GM13976 (cell line): ENCODE results near the gene STAT5B.
A peak's percentile ranks its signal among the peaks of the same experiment; 100 is the strongest.

Experiments used
- DNase-seq: peaks from one replicate; pipeline ENCODE4 v3.0.0; 2012; ENCODE audit warnings: low spot score
- in situ Hi-C: fragments of 300-500 bp; cut with MboI; formaldehyde crosslinking; loops from one replicate; pipeline ENCODE4 v1.12.0; 2022; ENCODE audit warnings: low sequenced_read_pairs, mixed read lengths, inconsistent platforms; ENCODE audit not compliant: unreplicated experiment
- TF ChIP-seq, protein P1 (sequence below): IDR thresholded peaks from 2 replicates; pipeline ENCODE4 v1.5.1; 2012; ENCODE audit warnings: borderline replicate concordance, mild to moderate bottlenecking; ENCODE audit not compliant: insufficient read depth; ENCODE audit errors: extremely low read depth, missing control alignments, control extremely low read depth

Gene STAT5B

DNA sequence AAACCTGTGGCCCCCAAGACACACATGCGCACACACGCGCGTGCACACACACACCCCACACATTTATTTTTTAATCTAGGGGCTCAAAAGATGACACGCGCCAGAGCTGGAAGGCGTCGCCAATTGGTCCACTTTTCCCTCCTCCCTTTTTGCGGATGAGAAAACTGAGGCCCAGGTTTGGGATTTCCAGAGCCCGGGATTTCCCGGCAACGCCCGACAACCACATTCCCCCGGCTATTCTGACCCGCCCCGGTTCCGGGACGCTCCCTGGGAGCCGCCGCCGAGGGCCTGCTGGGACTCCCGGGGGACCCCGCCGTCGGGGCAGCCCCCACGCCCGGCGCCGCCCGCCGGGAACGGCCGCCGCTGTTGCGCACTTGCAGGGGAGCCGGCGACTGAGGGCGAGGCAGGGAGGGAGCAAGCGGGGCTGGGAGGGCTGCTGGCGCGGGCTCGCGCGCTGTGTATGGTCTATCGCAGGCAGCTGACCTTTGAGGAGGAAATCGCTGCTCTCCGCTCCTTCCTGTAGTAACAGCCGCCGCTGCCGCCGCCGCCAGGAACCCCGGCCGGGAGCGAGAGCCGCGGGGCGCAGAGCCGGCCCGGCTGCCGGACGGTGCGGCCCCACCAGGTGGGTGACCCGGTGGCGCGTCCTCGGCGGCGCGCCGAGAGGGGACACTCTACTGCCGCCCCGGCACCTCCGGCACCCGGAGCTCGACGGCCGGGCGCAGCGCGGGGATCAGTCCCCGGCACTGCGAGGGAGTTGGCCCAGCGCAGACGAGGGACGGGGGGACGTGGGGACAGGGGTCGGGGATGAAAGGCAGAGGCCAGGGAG is 12.0 kb upstream of the STAT5B start, which contains the start of gene STAT5A:
Gene STAT5A, plus strand, starts transcription at position 522 of the 826 bp plus-strand sequence. CDS start 914 bp downstream, outside the sequence.
- TF ChIP-seq, protein P1, sequence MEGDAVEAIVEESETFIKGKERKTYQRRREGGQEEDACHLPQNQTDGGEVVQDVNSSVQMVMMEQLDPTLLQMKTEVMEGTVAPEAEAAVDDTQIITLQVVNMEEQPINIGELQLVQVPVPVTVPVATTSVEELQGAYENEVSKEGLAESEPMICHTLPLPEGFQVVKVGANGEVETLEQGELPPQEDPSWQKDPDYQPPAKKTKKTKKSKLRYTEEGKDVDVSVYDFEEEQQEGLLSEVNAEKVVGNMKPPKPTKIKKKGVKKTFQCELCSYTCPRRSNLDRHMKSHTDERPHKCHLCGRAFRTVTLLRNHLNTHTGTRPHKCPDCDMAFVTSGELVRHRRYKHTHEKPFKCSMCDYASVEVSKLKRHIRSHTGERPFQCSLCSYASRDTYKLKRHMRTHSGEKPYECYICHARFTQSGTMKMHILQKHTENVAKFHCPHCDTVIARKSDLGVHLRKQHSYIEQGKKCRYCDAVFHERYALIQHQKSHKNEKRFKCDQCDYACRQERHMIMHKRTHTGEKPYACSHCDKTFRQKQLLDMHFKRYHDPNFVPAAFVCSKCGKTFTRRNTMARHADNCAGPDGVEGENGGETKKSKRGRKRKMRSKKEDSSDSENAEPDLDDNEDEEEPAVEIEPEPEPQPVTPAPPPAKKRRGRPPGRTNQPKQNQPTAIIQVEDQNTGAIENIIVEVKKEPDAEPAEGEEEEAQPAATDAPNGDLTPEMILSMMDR: no peak
- in situ Hi-C loops: no loop called here
- DNase-seq: peak; percentile 91

DNA sequence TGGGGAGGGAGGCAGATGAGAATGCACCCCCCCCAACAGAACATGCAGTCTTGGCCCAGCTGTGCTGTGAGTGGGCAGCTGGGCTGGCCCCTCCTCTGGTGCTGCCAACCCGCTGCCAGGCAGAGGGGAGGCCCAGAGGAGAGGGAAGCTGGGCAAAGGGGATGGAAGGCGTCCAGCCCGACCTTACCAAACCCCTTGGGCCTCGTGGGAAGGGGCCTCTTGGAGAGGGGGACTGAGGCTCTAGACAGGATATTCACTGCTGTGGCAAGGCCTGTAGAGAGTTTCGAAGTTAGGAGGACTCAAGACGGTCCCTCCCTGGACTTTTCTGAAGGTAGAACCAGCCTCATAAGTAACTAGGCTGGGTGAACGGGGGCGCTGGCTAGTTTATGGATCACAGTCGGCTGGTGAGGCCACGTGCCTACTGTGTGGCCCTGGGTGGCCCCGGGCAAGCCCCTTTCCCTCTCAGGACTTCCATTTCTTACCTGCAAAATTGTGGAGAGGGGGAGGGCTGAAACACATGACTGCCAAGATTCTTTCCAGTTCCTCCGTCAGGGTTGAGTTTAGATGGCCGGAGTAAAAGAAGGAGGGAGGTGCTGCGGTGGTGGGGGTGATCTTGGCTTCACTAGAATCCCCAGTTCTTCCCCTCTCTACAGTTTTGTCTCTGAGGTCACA is 11.2 kb upstream of the STAT5B start:
- peak; percentile 76 for DNase-seq
- TF ChIP-seq, protein P1: no peak
- in situ Hi-C loops: no loop called here

DNA sequence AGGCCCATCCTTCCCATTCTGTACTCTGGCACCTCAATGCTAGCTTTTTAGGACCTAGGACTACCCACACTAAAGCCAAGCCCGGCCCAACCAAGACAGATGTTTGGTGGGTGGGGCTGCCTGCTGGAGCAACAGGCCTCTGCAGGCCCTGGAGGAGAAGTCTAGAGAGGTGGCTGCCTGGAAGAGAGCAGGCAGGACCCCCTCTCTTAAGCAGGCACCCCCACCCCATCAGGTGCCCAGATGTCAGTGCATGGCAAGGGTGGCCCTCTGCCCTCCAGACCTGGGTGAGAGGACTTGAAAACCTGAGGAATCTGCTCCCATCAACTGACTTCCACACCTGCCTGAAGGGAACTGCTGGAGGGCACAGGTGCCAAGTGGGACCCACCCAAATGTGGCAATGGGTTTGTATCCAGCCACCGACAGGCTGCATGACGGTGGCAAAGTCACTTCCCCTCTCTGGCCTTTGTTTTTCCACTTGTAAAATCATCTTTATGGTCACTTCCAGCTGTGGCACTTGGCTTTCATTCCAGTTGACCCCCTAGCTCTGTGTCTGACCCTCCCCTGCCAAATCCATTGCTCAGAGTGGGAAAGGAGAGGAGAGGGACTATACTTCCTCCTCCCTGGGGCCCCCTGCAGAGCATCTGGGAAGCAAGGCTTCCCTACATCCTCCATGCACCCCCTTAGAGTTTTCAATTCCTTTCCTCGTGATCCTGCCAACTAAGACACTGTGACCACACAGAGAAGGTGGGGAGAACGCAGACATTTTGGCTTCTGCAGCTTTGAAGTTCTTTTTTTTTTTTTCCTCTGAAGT is 10.4 kb upstream of the STAT5B start:
- DNase-seq: no peak
- in situ Hi-C loops: no loop called here
- TF ChIP-seq, protein P1: no peak

DNA sequence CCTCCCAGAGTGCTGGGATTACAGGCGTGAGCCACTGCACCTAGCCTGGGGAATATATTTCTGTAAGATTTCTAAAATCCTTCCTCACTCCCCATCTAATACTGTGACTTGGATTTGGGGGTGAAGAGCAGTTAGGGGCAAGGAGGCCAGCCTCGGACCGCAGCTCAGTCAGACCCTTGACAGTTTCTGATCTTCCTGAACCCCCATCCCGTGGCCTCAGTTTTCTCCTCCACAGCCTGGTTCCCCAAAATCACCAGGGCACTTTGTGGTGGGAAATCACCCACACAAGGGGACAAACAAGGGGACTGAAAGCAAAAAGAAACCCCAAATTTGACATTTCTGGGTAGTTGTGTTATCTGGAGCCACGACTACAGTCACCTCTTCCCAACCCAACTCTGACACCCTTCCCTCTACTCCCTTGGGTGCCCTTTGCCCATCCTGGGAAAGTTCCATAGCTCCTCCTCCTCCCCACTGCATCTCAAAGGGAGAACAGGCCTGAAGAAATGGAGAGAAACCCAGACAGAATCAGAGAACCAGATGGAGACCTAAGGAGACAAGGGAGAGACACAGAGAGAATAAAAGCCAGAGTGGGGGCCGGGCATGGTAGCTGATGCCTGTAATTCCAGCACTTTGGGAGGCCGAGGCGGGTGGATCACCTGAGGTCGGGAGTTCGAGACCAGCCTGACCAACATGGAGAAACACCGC is 9.3 kb upstream of the STAT5B start:
- in situ Hi-C loops: no loop called here
- no peak for DNase-seq
- TF ChIP-seq, protein P1: no peak

DNA sequence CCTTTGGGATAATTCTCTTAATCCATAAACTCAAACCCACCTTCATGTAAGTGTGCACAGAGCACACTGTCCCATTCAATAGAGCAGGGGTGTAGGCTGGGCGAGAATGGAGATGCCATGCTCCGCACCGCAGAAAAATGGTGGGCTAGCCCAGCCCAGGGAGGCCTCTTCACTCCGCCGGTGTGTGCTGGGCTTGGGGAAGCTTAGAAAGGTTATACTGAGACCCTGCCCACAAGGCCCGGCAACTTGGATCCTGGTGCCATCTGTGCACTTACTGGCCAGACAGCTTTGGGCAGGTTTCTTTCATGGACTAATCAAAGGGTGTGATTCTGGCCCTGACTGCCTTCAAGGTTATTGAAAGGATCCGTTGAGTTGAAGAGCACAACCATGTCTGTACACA is 8.4 kb upstream of the STAT5B start:
- TF ChIP-seq, protein P1: no peak
- DNase-seq: no peak
- in situ Hi-C loops: no loop called here

DNA sequence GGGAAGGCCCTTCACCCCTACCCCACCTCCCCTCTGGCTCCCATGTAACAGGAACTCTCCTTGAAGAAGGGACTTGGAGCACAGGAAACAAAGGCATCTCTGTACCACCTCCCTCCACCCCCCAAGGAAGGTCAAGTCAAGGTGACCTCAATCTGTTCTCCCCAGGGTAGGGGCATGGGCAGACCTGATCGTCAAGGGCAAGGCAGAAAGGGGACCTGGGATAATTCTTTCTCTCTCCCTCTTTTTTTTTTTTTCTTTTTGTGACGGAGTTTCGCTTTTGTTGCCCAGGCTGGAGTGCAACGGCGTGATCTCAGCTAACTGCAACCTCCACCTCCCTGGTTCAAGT is 7.8 kb upstream of the STAT5B start:
- in situ Hi-C loops: no loop called here
- DNase-seq: no peak
- TF ChIP-seq, protein P1: no peak
